Dendritic cell treated with granulocyte-macrophage colony-stimulating factor and Interleukin-4, amounts not matched to agents 40 ng/mL and 50 ng/mL, for 4 days (primary cell): ENCODE measurements around the gene CYP2W1.

Experiments used
- H3K27ac Mint-ChIP-seq: one replicate; pipeline ENCODE4 v1.8.0; 2022; ENCODE audit warnings: mild to moderate bottlenecking, mixed read lengths
- H3K27me3 Mint-ChIP-seq: one replicate; pipeline ENCODE4 v1.8.0; 2022; ENCODE audit warnings: mild to moderate bottlenecking, mixed read lengths
- H3K36me3 Mint-ChIP-seq: one replicate; pipeline ENCODE4 v1.8.0; 2022; ENCODE audit warnings: low read depth, mixed read lengths
- H3K4me1 Mint-ChIP-seq: one replicate; pipeline ENCODE4 v1.8.0; 2022; ENCODE audit warnings: low read depth, mixed read lengths
- H3K4me3 Mint-ChIP-seq: one replicate; pipeline ENCODE4 v1.8.0; 2022; ENCODE audit warnings: mild to moderate bottlenecking, moderate library complexity, mixed read lengths
- H3K9me3 Mint-ChIP-seq: one replicate; pipeline ENCODE4 v1.8.0; 2022; ENCODE audit warnings: mixed read lengths
- intact Hi-C: fragments of 100-400 bp; cut with micrococcal nuclease; formaldehyde crosslinking; loops from one replicate; pipeline ENCODE4 v1.15.0; 2022

The CYP2W1 gene

GRCh38 chr7:1012716-1013095, 29.7 kb downstream of the CYP2W1 start:
- peaks cover 23% of the 10 kb centered on the region for H3K4me1 Mint-ChIP-seq
- peaks cover 42% of the 10 kb centered on the region for H3K36me3 Mint-ChIP-seq
- H3K4me3 Mint-ChIP-seq, result no peak overlapping the region
- intact Hi-C loops, result no loop called here
- no peaks in the 10 kb centered on the region for H3K9me3 Mint-ChIP-seq
- H3K27me3 Mint-ChIP-seq, result peaks cover 14% of the 10 kb centered on the region
- no peak overlapping the region for H3K27ac Mint-ChIP-seq

DNA sequence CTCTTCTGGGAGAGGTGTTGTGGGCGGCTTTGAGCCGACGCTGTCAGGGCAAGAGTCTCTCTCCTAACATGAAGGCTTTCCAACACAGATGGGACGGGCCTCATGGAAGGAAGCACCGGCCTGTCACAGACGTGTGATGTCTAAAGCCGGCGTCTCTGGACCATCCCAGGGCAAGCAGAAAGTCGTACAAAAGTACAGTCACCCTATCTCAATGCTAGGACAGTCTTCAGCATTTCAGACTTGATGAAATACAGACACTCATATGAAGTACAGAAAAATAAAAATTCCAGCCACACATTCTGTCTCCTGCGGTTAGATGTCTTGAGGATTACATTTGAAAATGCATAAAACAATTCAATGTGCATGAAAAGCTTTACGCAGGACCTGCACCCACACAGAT, 30.6 kb downstream of the CYP2W1 start:
- intact Hi-C loops, result no loop called here
- peaks cover 42% of the 10 kb centered on the region for H3K36me3 Mint-ChIP-seq
- peaks cover 14% of the 10 kb centered on the region for H3K27me3 Mint-ChIP-seq
- peaks cover 23% of the 10 kb centered on the region for H3K4me1 Mint-ChIP-seq
- H3K4me3 Mint-ChIP-seq, result no peak overlapping the region
- no peak overlapping the region for H3K27ac Mint-ChIP-seq
- no peaks in the 10 kb centered on the region for H3K9me3 Mint-ChIP-seq

- no peak overlapping the region for H3K4me3 Mint-ChIP-seq
- H3K27me3 Mint-ChIP-seq, result peaks cover 14% of the 10 kb centered on the region
- peaks cover 23% of the 10 kb centered on the region for H3K4me1 Mint-ChIP-seq
- intact Hi-C loops, result no loop called here
- no peaks in the 10 kb centered on the region for H3K9me3 Mint-ChIP-seq
- peaks cover 42% of the 10 kb centered on the region for H3K36me3 Mint-ChIP-seq
- no peak overlapping the region for H3K27ac Mint-ChIP-seq
Observed at GRCh38 chr7:1014681-1015080, 31.7 kb downstream of the CYP2W1 start.

DNA sequence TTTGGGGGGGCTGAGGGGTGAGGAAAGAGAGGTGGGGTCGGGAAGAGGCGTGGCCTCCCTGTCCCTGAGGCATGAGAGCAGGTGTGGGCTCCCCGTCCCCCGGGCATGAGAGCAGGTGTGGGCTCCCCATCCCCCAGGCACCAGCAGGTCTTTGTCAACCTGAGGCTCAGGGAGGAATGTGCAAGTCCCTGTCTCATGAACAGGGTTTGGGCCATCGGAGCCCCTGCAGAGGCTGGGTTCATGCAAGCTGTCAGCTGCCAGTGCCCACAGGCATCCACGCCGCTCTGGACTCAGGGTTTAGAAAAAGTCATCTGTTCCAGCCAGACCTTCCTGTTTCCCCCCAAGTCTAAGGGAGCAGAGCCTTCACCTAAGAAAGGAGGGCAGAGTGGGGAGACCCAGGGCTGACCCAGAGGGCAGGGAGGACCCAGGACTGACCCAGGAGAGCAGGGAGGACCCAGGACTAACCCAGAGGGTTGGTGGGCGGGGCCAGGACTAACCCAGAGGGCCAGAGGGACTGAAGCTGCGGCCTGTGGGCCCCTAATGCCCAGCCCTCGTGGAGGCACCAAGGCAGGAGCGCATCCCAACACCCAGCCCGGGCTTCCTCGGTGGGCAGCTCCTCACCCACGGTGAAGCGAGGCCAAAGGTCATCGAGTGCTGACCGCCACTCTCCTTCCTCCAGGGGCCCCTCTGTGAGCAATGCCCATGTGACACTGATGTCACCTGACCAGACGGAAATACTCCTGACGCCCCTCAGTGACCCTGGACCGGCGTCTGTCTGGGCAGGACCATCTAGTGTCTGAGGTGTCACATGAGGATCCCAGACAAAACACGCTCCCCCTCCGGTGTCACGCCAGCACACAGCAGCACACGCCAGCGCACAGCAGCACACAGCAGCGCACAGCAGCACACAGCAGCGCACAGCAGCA, 32.5 kb downstream of the CYP2W1 start:
- Mint-ChIP-seq H3K36me3 (peaks cover 43% of the 10 kb centered on the region), H3K4me1 (peaks cover 23% of the 10 kb centered on the region), H3K27ac (no peak overlapping the region), H3K4me3 (no peak overlapping the region), H3K27me3 (peaks cover 14% of the 10 kb centered on the region), H3K9me3 (no peaks in the 10 kb centered on the region)
- intact Hi-C loops, result no loop called here

DNA sequence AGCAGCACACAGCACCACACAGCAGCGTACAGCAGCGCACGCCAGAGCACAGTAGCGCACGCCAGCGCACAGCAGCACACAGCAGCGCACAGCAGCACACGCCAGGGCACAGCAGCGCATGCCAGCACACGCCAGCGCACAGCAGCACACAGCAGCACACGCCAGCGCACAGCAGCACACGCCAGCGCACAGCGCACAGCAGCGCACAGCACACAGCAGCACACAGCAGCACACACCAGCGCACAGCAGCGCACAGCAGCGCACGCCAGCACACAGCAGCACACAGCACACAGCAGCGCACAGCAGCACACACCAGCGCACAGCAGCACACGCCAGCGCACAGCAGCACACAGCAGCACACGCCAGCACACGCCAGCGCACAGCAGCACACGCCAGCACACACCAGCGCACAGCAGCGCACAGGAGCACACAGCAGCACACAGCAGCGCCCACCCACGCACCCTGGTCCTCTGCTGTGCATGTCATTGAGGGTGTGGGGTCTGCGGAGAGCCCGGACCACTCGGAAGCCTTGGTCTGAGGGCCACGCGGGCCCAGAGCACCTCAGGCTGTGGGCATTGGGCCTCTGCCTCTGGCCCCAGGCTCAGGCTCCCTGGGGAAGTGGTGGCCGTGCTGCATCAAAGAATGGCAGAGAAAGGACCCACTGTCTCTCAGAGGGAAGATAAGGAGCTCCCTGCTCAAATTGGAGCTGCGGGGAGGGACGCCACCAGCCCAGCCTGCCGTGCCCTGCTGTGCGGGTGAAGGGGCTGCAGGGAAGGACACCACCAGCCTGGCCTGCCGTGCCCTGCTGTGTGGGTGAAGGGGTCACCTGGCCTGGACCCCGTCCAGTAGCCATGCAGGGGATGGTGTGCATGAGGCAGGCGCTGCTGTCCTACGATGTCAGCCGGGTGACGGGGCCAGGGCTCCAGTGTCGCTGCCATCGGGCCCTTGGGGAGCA, 33.9 kb downstream of the CYP2W1 start:
- H3K4me3 Mint-ChIP-seq, result no peak overlapping the region
- H3K36me3 Mint-ChIP-seq, result peaks cover 57% of the 10 kb centered on the region
- peaks cover 14% of the 10 kb centered on the region for H3K4me1 Mint-ChIP-seq
- intact Hi-C loops, result no loop called here
- peaks cover 6% of the 10 kb centered on the region for H3K27me3 Mint-ChIP-seq
- no peaks in the 10 kb centered on the region for H3K9me3 Mint-ChIP-seq
- H3K27ac Mint-ChIP-seq, result no peak overlapping the region

DNA sequence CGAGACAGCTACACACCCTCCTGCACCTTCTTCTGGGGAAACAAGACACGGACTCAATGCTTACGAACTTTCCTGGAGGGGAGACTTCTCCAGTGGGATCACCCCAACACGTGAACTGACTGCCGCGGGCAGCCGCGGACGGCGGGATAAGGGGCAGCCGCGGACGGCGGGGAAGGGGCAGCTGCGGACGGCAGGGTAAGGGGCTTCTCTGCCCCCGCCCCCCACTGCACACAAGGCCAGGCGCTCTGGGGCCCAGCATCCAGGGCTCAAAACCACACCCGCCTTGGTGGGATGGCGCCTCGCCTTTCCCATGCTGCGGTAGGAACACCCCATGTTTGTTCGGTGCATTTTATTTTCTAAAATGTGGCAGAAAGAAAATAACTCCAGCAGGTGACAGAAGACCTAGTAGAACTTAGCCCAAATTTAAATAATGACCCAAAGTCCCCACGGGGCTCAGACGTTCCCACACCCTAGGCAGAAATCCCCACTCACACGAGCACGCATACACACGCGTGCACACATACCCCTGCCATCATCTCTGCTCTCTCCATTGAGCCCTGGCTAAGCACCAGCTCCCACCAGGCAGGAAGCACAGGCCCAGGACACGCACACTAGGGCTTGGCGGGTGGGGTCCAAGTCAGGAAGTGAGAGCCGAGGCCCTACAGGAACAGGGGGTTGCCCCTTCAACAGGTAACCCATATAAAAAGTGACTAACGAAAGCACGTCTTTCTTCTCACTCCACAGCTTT, 34.8 kb downstream of the CYP2W1 start:
- H3K9me3 Mint-ChIP-seq, result peaks cover 7% of the 10 kb centered on the region
- H3K27me3 Mint-ChIP-seq, result peaks cover under 1% of the 10 kb centered on the region
- H3K4me1 Mint-ChIP-seq, result peaks cover 5% of the 10 kb centered on the region
- H3K27ac Mint-ChIP-seq, result no peak overlapping the region
- peaks cover 66% of the 10 kb centered on the region for H3K36me3 Mint-ChIP-seq
- intact Hi-C loops, result no loop called here
- H3K4me3 Mint-ChIP-seq, result no peak overlapping the region

DNA sequence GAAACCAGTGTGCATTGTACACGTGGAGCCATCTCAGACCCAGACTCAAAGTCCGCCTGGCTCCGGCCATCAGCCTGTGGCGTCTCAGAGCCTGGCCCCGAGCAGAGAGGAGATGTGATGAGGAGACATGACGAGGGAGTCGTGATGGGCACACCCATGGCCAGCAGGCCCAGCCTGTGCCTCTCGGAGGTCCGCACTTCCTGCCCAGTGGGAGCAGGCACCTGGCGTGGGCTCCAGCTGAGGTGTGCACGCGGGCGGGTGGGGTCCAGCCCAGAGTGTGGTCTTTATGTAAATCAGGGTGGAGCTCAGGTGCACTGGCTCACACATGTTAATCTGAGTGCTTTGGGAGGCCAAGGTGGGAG, 35.3 kb downstream of the CYP2W1 start:
- intact Hi-C loops, result no loop called here
- H3K4me1 Mint-ChIP-seq, result peaks cover 10% of the 10 kb centered on the region
- H3K27me3 Mint-ChIP-seq, result no peaks in the 10 kb centered on the region
- no peak overlapping the region for H3K4me3 Mint-ChIP-seq
- H3K9me3 Mint-ChIP-seq, result peaks cover 9% of the 10 kb centered on the region
- peaks cover 72% of the 10 kb centered on the region for H3K36me3 Mint-ChIP-seq
- no peak overlapping the region for H3K27ac Mint-ChIP-seq

DNA sequence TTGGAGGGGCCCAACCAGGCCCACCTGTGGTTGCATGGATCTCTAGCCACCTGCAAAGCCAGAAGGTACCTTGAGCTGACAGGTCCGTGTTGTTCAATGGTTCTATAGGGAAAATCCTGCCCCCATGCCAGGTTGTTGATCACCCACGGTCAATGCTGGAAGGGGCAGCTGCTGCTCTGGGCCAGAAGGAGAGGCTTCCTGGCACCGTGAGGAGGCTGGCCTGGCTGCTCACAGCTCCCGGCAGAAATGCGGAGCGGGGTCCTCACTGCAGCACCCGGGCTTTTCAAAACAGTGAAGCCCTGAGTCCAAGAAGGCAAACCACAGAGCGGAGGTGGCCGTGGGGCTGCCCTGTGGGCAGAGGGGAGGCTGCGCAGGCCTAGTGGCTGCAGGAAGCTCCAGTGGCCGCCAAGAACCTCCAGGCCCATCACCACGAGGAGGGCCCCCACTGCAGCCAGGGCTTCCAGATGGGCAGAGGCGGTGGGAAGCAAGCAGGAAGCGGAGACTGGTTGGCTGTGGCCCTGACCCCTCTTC, 36.3 kb downstream of the CYP2W1 start:
- no peak overlapping the region for H3K4me3 Mint-ChIP-seq
- intact Hi-C loops, result no loop called here
- no peak overlapping the region for H3K27ac Mint-ChIP-seq
- peaks cover 82% of the 10 kb centered on the region for H3K36me3 Mint-ChIP-seq
- H3K27me3 Mint-ChIP-seq, result no peaks in the 10 kb centered on the region
- H3K4me1 Mint-ChIP-seq, result peaks cover 15% of the 10 kb centered on the region
- peaks cover 9% of the 10 kb centered on the region for H3K9me3 Mint-ChIP-seq

GRCh38 chr7:1019789-1020610, 37.0 kb downstream of the CYP2W1 start:
- Mint-ChIP-seq H3K4me3 (no peak overlapping the region), H3K9me3 (peaks cover 9% of the 10 kb centered on the region), H3K27ac (no peak overlapping the region), H3K4me1 (peaks cover 22% of the 10 kb centered on the region), H3K27me3 (no peaks in the 10 kb centered on the region), H3K36me3 (peaks cover 85% of the 10 kb centered on the region)
- intact Hi-C loops, result no loop called here

GRCh38 chr7:1020849-1021251, 37.9 kb downstream of the CYP2W1 start:
- Mint-ChIP-seq H3K27ac (no peak overlapping the region), H3K4me3 (no peak overlapping the region), H3K9me3 (peaks cover 9% of the 10 kb centered on the region), H3K4me1 (peaks cover 31% of the 10 kb centered on the region), H3K36me3 (peaks cover 91% of the 10 kb centered on the region), H3K27me3 (no peaks in the 10 kb centered on the region)
- intact Hi-C loops, result no loop called here

DNA sequence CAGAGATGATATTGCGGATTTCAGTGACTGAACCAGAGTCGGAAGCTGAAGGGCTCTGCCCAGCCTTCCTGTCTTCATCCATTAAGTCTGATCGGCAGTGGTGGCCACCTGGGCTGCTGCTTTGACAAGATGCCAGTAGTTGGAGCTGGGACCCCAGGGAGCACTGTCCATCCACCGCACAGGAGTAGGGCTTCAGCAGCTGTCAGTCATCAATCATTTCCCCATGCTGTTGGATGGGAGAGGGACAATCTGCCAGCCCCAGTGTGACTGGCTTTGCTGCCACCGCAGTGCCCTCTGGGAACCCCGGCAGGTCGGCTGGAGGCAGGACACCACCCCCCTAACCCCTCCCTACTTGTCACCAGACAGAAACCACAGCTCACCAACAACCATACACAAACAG, 38.4 kb downstream of the CYP2W1 start:
- intact Hi-C loops, result no loop called here
- Mint-ChIP-seq H3K4me3 (no peak overlapping the region), H3K36me3 (peaks cover 96% of the 10 kb centered on the region), H3K4me1 (peaks cover 36% of the 10 kb centered on the region), H3K9me3 (peaks cover 9% of the 10 kb centered on the region), H3K27ac (no peak overlapping the region), H3K27me3 (no peaks in the 10 kb centered on the region)

- peaks cover 9% of the 10 kb centered on the region for H3K9me3 Mint-ChIP-seq
- peaks cover 99% of the 10 kb centered on the region for H3K36me3 Mint-ChIP-seq
- peaks cover 42% of the 10 kb centered on the region for H3K4me1 Mint-ChIP-seq
- no peaks in the 10 kb centered on the region for H3K27me3 Mint-ChIP-seq
- no peak overlapping the region for H3K27ac Mint-ChIP-seq
- H3K4me3 Mint-ChIP-seq, result no peak overlapping the region
- intact Hi-C loops, result no loop called here
Observed at GRCh38 chr7:1021931-1022330, 39.0 kb downstream of the CYP2W1 start.

- intact Hi-C loops, result no loop called here
- Mint-ChIP-seq H3K9me3 (peaks cover 9% of the 10 kb centered on the region), H3K27ac (no peak overlapping the region), H3K36me3 (peaks cover 98% of the 10 kb centered on the region), H3K4me3 (no peak overlapping the region), H3K4me1 (peaks cover 46% of the 10 kb centered on the region), H3K27me3 (no peaks in the 10 kb centered on the region)
Observed at GRCh38 chr7:1022356-1022755, 39.4 kb downstream of the CYP2W1 start.
